GM21515 (cell line): ENCODE data around the gene ISCA1.

Source experiments
- ATAC-seq: cut with Tn5 transposase; IDR thresholded peaks from one replicate; pipeline ENCODE4 v1.9.1; 2021; ENCODE audit not compliant: unreplicated experiment

The ISCA1 gene

DNA sequence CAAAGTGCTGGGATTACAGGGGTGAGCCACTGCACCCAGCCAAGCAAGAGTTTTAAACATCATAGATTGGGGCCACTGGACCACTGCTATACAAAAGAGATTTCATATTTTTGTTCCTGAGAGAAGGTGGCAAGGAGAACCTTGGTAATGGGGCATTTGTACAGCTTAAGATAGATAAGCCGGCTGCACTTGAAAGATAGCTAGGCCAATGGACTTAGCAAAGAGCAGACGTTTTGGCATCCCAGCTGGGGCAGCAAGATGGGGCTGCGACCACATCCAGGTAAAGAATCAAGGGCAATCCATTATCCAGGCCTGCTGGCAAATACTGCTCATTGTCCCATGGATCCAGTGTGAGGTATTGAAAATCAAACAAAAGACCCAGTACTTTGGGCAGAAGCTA, 3.9 kb upstream of the ISCA1 start:
- no peak for ATAC-seq

DNA sequence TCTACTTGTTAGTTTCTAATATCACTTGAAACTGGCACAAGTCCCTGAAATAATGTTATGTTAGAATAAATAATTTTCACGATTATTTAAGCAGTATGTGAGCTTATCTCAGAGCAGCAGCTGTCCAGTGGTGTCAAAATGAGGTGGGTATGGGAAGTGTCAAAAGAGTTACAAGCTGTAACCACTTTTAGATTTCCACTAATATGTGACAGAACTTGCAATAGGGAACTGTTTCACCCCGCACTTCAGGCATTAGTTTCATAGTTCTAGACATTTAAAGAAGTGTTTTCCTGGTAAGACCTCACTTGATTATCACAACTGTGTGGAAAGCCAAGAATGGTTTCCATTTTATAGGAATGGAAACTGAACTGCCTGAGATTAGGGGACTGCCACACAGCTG, 2.9 kb upstream of the ISCA1 start:
- no peak for ATAC-seq

- ATAC-seq: no peak
These were observed 719 bp upstream of the ISCA1 start for GRCh38 chr9:86282979-86283535.

- peak; percentile 35 for ATAC-seq
These were observed 703 bp downstream of the ISCA1 start for GRCh38 chr9:86281593-86282076.

- no peak for ATAC-seq
These were observed 1.8 kb downstream of the ISCA1 start for GRCh38 chr9:86280580-86280979.

DNA sequence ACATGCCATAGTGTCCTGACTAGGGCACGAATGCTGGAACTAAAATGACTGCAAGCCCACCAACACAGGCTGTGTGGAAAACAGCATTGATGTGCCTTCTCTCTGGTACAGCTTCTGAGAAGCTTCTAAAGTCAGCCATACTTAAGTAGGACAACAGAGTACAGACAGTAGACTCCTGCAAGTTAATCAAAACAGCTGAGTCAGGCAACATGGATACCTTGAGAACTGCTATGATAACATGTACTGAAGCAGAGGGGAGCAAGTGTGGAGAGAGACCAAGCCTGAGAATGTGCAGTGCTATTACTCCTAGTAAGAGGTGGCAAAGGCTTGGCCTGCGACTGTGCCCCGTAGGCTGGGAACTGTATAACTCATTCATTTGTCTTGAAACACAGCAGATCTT, 2.5 kb downstream of the ISCA1 start:
- no peak for ATAC-seq

DNA sequence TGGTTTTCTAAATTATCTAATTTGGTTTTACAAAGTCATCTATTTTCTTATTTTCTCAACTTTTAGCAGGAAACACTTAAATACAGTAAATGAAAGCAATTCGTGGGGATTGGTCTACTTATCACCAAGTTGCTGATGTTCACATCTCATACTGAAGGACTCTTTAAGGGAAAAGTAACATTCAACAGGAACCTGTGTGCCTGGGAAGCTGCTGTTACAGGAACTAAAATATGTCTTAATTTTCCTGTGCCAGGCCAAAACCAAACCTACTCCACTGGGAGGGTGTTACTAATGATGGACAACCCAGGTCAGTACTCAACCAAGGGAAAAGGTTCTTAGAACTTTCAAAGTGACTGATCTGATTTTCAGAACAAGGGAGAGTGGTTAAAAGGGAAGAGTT, 5.3 kb downstream of the ISCA1 start:
- ATAC-seq: no peak

GRCh38 chr9:86275962-86276361, 6.4 kb downstream of the ISCA1 start:
- ATAC-seq: no peak

DNA sequence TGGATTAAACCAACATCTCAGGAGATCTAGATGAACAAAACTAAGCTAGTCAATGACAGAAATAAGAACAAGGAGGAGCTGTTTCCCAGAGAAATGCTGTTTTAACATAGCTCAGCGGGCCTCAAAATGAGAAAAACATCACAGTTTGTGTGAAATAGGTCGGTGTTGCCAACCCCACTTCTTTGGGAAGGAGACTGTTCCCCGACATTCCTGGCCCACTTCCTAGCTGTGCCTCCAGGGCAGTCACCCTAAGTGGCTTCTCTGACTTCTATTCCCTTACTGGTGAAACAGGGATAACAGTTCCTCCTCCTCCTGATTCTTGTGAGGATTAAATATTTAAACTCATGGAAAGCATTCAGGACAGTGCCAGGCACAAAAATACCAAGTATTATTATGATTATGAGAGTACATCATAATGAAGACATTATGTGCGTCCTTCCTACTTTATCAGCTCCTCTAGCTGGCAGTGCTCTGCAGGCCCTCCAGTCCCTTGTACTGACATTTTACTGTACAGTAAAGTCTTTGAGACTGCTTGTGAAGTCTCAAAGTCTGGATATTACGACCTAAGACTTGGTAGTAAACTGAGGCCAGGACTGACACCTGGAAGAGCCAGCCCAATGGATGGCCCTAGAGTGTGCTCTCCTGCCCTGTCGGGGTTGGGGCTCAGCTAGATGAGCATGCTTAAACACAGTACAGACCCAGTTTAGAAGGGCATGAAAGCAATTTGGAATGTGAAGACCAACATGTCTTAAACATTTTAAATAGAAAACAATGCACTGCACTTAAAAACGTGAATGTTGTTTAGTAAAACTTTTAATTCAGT, 7.3 kb downstream of the ISCA1 start:
- ATAC-seq: no peak

- ATAC-seq: no peak
These were observed 10.1 kb downstream of the ISCA1 start for GRCh38 chr9:86272221-86272620.

DNA sequence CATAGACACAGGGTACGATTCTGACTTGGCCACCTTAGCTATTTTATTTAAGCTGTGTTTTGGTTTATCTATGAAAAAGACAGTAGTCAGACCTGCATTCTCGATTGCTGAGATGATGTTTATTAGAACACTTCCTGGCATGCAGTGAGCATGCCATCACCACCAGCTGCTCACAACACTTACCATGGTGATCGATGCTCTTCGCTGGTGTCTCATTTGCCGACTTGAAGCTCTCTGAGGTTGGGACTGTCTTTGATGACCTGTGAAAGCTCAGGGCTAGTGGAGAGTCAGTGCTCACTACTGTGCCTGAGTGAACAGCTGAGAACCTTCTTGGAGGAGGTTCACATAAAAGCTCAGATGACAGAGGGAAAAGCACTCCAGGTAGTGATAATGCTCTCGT, 18.5 kb downstream of the ISCA1 start:
- no peak for ATAC-seq

- ATAC-seq: no peak
These were observed 19.8 kb downstream of the ISCA1 start for GRCh38 chr9:86262492-86262891.

DNA sequence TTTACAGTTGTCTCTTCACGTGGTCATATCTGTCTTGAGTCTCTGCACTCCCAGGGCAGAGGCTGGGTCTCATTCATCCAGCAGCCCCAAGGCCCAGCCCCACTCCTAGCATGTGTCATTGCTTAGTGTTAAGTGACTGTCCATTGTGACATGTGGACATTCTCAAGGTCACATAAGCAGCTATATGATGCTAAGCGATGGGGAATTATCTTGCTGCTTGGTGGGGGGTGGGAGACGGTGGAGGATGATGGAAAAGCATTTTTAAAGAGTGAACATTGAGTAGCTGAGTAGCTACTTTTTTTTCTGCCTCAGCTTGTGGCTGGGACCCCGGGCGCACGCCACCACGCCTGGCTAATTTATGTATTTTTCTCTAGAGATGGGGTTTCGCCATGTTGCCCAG, 22.8 kb downstream of the ISCA1 start, which contains the start of gene C9orf153:
TSS of gene C9orf153 (minus strand) at position 101 of the 400 bp plus-strand sequence. CDS start 30,054 bp downstream, outside the sequence.
- no peak for ATAC-seq

GRCh38 chr9:86257391-86257790, 24.9 kb downstream of the ISCA1 start:
- no peak for ATAC-seq

GRCh38 chr9:86256653-86257052, 25.7 kb downstream of the ISCA1 start:
- no peak for ATAC-seq

- ATAC-seq: no peak
These were observed 28.8 kb downstream of the ISCA1 start for GRCh38 chr9:86253577-86253976.

- no peak for ATAC-seq
These were observed 29.5 kb downstream of the ISCA1 start for GRCh38 chr9:86252870-86253269.

- ATAC-seq: no peak
These were observed 32.2 kb downstream of the ISCA1 start for GRCh38 chr9:86250123-86250522.

GRCh38 chr9:86248746-86249145, 33.6 kb downstream of the ISCA1 start:
- no peak for ATAC-seq

GRCh38 chr9:86246752-86247161, 35.6 kb downstream of the ISCA1 start:
- ATAC-seq: peak; percentile 88

DNA sequence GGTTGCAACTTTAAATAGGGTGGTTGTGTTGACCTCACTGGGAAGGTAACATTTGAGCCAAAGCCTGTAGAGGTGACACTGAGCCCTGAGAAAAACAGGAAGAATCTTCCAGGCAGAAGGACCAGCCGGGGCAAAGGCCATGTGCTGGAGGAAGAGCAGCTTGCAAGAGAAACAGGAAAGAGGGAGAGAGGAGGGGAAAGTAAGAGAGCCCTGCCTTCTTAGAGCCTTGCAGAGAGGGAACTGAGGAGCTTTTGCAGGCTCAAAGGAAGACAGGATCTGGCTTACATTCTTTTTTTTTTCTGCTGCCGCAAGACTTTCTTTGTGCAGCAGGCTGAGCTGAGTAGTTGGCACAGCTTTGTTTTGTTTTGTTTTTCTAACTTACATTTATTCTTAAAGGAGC, 40.3 kb downstream of the ISCA1 start:
- ATAC-seq: no peak

- no peak for ATAC-seq
These were observed 41.1 kb downstream of the ISCA1 start for GRCh38 chr9:86241216-86241615.
